A673 (cell line): Measurements from ENCODE around the gene ARID3A. TPM values are rescaled to one million over a fixed set of nuclear protein-coding genes. Genes with fewer than 3 reads are reported as not detected.

ENCODE experiments used
- BruUV-seq: library from RNA; stranded (reverse); fragments of 400-500 nt; replicated peaks from 2 replicates; lab custom pipeline; 2021; lab: Mats Ljungman, UMichigan
- CTCF ChIA-PET: fragments of 300-600 bp; sonication (Branson Sonifier 250); formaldehyde crosslinking; loops from one replicate; lab custom pipeline; 2022; ENCODE audit warnings: antibody characterized with exemption; lab: Charles Lee
- POLR2A ChIA-PET: fragments of 300-600 bp; sonication (Branson Sonifier 250); formaldehyde crosslinking; loops from one replicate; lab custom pipeline; 2022; ENCODE audit warnings: antibody characterized with exemption; ENCODE audit not compliant: low non-redundant PET; lab: Charles Lee
- DNase-seq: peaks from one replicate; pipeline ENCODE4 v3.0.0-alpha.2; 2015; ENCODE audit warnings: low spot score
- H3K27ac ChIP-seq: fragments of 200-600 bp; sonication (generic); 2 replicates; pipeline ENCODE4 v1.5.1; 2016; ENCODE audit warnings: mixed run types, low read depth, mild to moderate bottlenecking, mixed read lengths, antibody characterized with exemption, low read length; ENCODE audit not compliant: poor library complexity, severe bottlenecking
- H3K27me3 ChIP-seq: fragments of 200-600 bp; sonication (generic); replicated peaks from 2 replicates; pipeline ENCODE4 v1.6.1; 2017; ENCODE audit warnings: mixed run types, low read depth, mild to moderate bottlenecking, mixed read lengths, antibody characterized with exemption, low read length; ENCODE audit not compliant: insufficient read depth, poor library complexity
- H3K36me3 ChIP-seq: fragments of 200-600 bp; sonication (generic); 2 replicates; pipeline ENCODE4 v1.6.1; 2016; ENCODE audit warnings: mixed run types, mild to moderate bottlenecking, mixed read lengths, antibody characterized with exemption, low read length; ENCODE audit not compliant: insufficient read depth, poor library complexity, severe bottlenecking
- H3K4me1 ChIP-seq: fragments of 200-600 bp; sonication (generic); 2 replicates; pipeline ENCODE4 v1.6.1; 2017; ENCODE audit warnings: mixed run types, mild to moderate bottlenecking, mixed read lengths, antibody characterized with exemption, low read length; ENCODE audit not compliant: insufficient read depth, poor library complexity, severe bottlenecking
- H3K4me3 ChIP-seq: fragments of 200-600 bp; sonication (generic); 2 replicates; pipeline ENCODE4 v1.5.1; 2016; ENCODE audit warnings: low read depth, mixed run types, mild to moderate bottlenecking, mixed read lengths, low read length; ENCODE audit not compliant: poor library complexity, severe bottlenecking
- H3K9me3 ChIP-seq: fragments of 200-600 bp; sonication (generic); 2 replicates; pipeline ENCODE4 v1.6.1; 2016; ENCODE audit warnings: mixed run types, low read depth, mild to moderate bottlenecking, mixed read lengths, antibody characterized with exemption, low read length; ENCODE audit not compliant: poor library complexity, severe bottlenecking
- CTCF ChIP-seq: fragments of 300-800, 200-600 bp; sonication (generic); conservative IDR thresholded peaks from 2 replicates; pipeline ENCODE4 v1.5.1; 2017; ENCODE audit warnings: low read depth, mild to moderate bottlenecking, antibody characterized with exemption, low read length, moderate library complexity, mixed read lengths
- EZH2 ChIP-seq: fragments of 200-600 bp; sonication (generic); IDR thresholded peaks from 2 replicates; pipeline ENCODE4 v1.6.1; 2017; ENCODE audit warnings: borderline replicate concordance, low read depth, mild to moderate bottlenecking, mixed read lengths, antibody characterized with exemption, low read length; ENCODE audit not compliant: poor library complexity, severe bottlenecking
- intact Hi-C: fragments of 100-400 bp; cut with micrococcal nuclease; formaldehyde crosslinking; loops from one replicate; pipeline ENCODE4 v1.10.0; 2022; ENCODE audit not compliant: unreplicated experiment
- total RNA-seq: library from RNA; stranded (reverse); gene quantifications from 2 replicates; pipeline ENCODE4 v1.2.3, GENCODE V29; 2021

Gene ARID3A
- total RNA-seq, 1 experiment from 2014 or later: 19.6 TPM

- Histone ChIP-seq H3K36me3 (no peaks in the 10 kb centered on the region), H3K27me3 (no peaks in the 10 kb centered on the region), H3K27ac (no peak overlapping the region), H3K9me3 (no peaks in the 10 kb centered on the region), H3K4me3 (no peak overlapping the region), H3K4me1 (peaks cover 7% of the 10 kb centered on the region)
- TF ChIP-seq CTCF: no peak
- TF ChIP-seq EZH2: no peak
- intact Hi-C loops: no loop called here
- POLR2A ChIA-PET: no interaction called here
- no TSS peak for BruUV-seq
- CTCF ChIA-PET: no interaction called here
- DNase-seq: no peak
Observed at GRCh38 chr19:979318-979741, 53.5 kb downstream of the ARID3A start.

- H3K36me3 ChIP-seq: no peaks in the 10 kb centered on the region
- H3K9me3 ChIP-seq: no peaks in the 10 kb centered on the region
- H3K27me3 ChIP-seq: no peaks in the 10 kb centered on the region
- H3K4me1 ChIP-seq: peaks cover 13% of the 10 kb centered on the region
- TF ChIP-seq EZH2 (no peak), CTCF (no peak)
- BruUV-seq: no TSS peak
- ChIA-PET CTCF (interaction anchor here (0.6 kb wide), 1 partner anchor 10 kb away, joined by 3 read pairs; no protein-coding TSS in a partner anchor), POLR2A (no interaction called here)
- no peak for DNase-seq
- H3K4me3 ChIP-seq: no peak overlapping the region
- intact Hi-C loops: loop anchor here (5.0 kb wide), 2 partner anchors 118 to 208 kb away; no protein-coding TSS in a partner anchor
- H3K27ac ChIP-seq: no peak overlapping the region
Observed at GRCh38 chr19:980133-980998, 54.5 kb downstream of the ARID3A start.

- Histone ChIP-seq H3K27ac (peak overlapping the region; percentile 11), H3K36me3 (peaks cover 12% of the 10 kb centered on the region), H3K27me3 (no peaks in the 10 kb centered on the region), H3K4me3 (peak overlapping the region; percentile 28), H3K9me3 (no peaks in the 10 kb centered on the region), H3K4me1 (peaks cover 13% of the 10 kb centered on the region)
- intact Hi-C loops: loop anchor here (1.0 to 5.0 kb wide), 3 partner anchors 57 to 210 kb away; no protein-coding TSS in a partner anchor
- DNase-seq: peak; percentile 70
- no TSS peak for BruUV-seq
- POLR2A ChIA-PET: no interaction called here
- TF ChIP-seq EZH2 (no peak), CTCF (peak; percentile 67)
- CTCF ChIA-PET: interaction anchor here (0.6 kb wide), 1 partner anchor 212 kb away, joined by 3 read pairs; no protein-coding TSS in a partner anchor
Observed at GRCh38 chr19:982567-983170, 56.8 kb downstream of the ARID3A start.
